AG09319 (cell line): Measurements from ENCODE around the gene AWAT1.
"Not testable (repeated sequence)": the region's sequence is repeated elsewhere in the genome, so short reads cannot be mapped to it uniquely, and the experiment has no call there.

ENCODE experiments used
- DNase-seq: peaks from one replicate; pipeline ENCODE4 v3.0.0-alpha.2; 2010; ENCODE audit warnings: low read depth; ENCODE audit errors: extremely low read depth
- TF ChIP-seq, protein P1 (sequence below): IDR thresholded peaks from 2 replicates; pipeline ENCODE4 v1.5.1; 2011; ENCODE audit warnings: low read depth, mild to moderate bottlenecking, inconsistent platforms, low read length, moderate library complexity

The AWAT1 gene

DNA sequence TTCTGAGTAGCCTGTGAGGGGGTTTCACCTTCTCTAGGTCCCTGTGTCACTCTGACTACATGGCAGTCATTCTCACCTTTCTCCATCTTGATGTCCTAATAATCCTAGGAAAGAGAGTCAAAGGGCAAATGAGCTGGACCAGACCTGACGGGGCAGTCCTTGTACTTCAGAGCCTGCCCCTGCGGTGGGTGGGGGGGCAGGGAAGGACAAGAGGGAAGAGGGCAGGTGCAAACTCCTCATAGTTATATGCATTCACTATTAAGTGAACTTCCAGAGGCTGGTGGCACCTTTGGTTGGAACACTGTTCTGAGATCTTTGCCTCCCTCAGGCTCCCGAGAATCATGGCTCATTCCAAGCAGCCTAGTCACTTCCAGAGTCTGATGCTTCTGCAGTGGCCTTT is at the start of gene AWAT1:
Gene AWAT1, plus strand, starts transcription at position 301 of the 400 bp plus-strand sequence. Its CDS starts 41 bp downstream, at position 342.
- DNase-seq: no peak
- TF ChIP-seq, protein P1, sequence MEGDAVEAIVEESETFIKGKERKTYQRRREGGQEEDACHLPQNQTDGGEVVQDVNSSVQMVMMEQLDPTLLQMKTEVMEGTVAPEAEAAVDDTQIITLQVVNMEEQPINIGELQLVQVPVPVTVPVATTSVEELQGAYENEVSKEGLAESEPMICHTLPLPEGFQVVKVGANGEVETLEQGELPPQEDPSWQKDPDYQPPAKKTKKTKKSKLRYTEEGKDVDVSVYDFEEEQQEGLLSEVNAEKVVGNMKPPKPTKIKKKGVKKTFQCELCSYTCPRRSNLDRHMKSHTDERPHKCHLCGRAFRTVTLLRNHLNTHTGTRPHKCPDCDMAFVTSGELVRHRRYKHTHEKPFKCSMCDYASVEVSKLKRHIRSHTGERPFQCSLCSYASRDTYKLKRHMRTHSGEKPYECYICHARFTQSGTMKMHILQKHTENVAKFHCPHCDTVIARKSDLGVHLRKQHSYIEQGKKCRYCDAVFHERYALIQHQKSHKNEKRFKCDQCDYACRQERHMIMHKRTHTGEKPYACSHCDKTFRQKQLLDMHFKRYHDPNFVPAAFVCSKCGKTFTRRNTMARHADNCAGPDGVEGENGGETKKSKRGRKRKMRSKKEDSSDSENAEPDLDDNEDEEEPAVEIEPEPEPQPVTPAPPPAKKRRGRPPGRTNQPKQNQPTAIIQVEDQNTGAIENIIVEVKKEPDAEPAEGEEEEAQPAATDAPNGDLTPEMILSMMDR: no peak

DNA sequence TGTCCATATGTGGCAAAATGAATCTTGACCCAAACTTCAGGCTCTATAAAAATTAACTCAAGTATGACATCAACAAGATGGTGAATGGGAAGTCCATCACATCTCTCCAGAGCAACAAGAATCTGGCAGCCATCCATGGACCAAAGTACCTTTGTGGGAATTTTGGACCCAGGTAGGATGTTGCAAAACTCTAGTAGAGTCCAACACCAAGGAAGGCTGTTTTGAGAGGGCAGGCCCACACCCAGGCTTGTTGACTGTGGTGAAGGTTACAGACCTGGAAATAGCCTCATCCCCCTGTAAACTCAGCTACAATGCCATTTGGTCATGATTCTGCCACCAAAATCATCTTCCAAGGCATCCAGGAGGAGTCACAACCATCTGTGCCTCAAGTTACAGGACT is 44.2 kb upstream of the AWAT1 start:
- no peak for DNase-seq
- TF ChIP-seq, protein P1: no peak

DNA sequence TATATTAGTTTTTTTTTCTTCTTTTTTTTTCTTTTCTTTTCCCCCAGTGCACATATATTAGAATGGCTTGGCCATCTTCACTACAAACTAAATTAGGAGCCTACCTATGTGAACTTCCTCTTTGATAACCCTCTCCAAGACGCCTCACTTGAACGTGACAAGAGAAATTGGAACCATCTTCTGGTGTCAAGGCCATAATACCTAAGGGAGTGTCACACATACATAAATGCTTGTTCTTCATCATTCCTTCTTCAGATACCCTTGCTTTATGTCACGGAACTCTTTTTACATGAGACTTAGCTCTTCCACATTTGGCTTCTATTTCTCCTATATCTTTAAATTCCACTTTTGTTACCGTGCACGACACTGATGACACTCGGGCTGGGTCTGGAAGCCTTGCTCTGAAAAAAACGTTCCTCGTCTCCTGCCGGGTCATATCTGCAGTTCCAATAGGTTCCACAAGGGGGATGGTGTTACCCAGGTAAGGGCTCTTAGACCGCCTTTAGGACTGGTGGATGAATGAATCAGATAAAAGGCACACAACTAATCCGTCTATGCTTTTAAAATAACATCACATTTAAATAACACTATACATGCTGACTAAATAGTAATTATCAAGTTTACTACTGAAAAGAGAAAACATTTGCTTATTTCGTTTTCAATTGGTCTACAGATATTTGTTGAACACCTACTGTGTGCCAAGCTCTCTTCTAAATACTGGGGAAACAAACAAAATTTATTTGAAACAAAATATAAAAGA is 37.3 kb upstream of the AWAT1 start:
- DNase-seq: peak; percentile 7
- TF ChIP-seq, protein P1: peak; percentile 56

DNA sequence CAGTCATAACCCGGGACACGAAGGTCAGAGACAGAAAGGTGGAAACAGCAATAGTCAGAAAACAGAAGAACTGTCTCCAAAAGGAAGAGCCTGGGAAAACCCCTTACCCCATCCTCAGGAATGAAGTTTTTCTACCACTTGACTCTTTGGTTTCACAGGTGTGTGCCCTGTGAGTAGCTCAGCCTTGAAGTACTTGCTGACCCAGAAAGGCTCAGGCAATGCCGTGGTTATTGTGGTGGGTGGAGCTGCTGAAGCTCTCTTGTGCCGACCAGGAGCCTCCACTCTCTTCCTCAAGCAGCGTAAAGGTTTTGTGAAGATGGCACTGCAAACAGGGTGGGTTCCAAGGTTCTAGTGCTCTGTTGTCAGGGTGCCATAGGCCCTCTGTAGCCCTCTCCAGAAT is 32.7 kb upstream of the AWAT1 start:
- no peak for DNase-seq
- TF ChIP-seq, protein P1: no peak

DNA sequence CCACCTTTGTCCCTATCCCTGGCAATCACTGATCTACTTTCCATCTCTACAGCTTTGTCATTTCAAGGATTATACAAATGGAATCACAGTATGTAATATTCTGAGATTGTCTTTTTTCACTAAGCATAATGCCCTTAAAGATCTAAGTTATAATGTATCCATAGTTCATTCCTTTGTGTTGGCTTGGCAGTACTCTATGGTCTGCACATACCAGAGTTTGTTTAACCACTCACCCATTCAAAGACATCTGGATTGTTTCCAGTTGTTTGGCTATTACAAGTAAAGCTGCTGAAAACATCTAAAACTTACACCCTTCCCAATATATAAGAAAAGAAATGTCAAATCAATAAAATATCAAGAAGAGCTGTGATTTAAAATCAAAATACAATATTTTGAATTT is 26.0 kb upstream of the AWAT1 start:
- TF ChIP-seq, protein P1: no peak

DNA sequence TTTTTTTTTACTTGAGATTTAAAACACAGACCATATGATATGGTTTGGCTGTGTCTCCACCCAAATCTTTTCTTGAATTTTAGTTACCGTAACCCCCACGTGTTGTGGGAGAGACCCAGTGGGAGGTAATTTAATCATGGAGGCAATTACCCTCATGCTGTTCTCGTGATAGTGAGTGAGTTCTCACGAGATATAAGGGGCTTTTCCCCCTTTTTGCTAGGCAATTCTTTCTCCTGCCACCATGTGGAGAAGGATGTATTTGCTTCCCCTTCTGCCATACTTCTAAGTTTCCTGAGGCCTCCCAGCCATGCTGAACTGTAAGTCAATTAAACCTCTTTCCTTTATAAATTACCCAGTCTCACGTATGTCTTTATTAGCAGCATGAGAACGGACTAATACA is 24.9 kb upstream of the AWAT1 start:
- DNase-seq: not testable (repeated sequence)

More for the DNA sequence above, 26.0 kb upstream of the AWAT1 start:
- no peak for DNase-seq

DNA sequence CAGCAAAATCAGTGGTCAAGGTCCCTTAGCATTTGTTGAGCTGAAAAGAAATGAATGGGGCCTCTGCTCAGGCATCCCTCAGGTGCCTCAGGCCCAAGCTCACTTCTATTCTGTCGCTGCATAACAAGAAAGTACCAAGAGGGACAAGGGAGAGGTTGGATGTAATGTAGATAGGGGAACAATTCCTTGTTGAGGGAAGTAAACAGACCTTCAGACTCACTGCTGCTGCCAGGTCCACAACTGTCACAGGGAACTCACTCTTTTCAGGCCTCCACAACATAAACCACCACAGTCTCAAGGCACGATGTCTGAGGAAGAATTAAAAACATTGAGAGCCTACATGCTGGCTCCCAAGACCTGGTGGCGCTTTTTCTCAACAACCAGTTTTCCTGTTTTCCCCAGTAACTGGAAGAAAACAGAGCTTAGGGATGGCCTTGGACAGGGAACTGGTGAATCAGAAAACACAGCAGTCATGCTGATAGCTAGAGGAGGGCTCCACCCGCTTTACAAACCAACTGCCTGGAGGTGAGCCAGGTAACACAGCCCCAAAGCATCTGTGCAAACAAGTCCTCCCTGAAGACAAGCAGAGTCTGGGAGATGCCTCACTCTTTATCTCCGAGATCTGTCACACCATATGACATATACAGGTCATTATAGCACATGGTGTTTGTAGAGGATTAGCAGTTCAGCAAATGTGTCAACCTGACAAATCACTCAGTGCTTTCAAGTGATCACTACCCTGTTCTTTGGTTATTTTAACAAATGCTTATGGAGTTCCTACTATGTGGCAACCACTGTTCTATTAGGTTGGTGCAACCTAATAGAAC is 14.3 kb upstream of the AWAT1 start:
- no peak for DNase-seq
- TF ChIP-seq, protein P1: no peak
